OCI-LY3 (cell line): Measurements from ENCODE around the gene LCORL.

ENCODE experiments used
- EZH2phosphoT487 ChIP-seq: fragments of 200-600 bp; shearing (Covaris generic); IDR thresholded peaks from 2 replicates; pipeline ENCODE4 v1.6.1; 2018; ENCODE audit warnings: antibody characterized with exemption, mixed run types, low read depth
- TF ChIP-seq, protein P1 (sequence below): fragments of 200-600, 300-600 bp; sonication (generic); IDR thresholded peaks from 2 replicates; pipeline ENCODE4 v1.5.1; 2014; ENCODE audit warnings: antibody characterized with exemption, low read length, low read depth

DNA sequence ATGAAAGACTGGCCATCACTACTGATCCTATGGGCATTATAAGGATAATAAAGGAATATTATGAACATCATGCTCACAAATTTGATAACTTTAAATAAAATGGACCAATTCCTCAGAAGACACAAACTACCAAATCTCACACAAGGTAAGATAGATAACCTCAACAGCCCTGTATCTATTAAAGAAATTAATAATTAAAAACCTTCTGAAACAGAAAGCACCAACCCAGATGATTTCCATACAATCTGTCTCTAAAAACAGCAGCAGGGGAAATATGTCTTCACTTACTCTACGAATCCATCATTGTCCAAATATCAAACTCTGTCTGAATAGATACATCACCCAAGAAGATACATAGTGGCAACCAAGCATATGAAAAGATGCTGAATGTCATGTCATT, 55.2 kb downstream of the LCORL start:
- TF ChIP-seq, protein P1, sequence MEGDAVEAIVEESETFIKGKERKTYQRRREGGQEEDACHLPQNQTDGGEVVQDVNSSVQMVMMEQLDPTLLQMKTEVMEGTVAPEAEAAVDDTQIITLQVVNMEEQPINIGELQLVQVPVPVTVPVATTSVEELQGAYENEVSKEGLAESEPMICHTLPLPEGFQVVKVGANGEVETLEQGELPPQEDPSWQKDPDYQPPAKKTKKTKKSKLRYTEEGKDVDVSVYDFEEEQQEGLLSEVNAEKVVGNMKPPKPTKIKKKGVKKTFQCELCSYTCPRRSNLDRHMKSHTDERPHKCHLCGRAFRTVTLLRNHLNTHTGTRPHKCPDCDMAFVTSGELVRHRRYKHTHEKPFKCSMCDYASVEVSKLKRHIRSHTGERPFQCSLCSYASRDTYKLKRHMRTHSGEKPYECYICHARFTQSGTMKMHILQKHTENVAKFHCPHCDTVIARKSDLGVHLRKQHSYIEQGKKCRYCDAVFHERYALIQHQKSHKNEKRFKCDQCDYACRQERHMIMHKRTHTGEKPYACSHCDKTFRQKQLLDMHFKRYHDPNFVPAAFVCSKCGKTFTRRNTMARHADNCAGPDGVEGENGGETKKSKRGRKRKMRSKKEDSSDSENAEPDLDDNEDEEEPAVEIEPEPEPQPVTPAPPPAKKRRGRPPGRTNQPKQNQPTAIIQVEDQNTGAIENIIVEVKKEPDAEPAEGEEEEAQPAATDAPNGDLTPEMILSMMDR = no peak
- TF ChIP-seq EZH2phosphoT487 = no peak
